ENCODE measurements around the gene DDX10.

DNA sequence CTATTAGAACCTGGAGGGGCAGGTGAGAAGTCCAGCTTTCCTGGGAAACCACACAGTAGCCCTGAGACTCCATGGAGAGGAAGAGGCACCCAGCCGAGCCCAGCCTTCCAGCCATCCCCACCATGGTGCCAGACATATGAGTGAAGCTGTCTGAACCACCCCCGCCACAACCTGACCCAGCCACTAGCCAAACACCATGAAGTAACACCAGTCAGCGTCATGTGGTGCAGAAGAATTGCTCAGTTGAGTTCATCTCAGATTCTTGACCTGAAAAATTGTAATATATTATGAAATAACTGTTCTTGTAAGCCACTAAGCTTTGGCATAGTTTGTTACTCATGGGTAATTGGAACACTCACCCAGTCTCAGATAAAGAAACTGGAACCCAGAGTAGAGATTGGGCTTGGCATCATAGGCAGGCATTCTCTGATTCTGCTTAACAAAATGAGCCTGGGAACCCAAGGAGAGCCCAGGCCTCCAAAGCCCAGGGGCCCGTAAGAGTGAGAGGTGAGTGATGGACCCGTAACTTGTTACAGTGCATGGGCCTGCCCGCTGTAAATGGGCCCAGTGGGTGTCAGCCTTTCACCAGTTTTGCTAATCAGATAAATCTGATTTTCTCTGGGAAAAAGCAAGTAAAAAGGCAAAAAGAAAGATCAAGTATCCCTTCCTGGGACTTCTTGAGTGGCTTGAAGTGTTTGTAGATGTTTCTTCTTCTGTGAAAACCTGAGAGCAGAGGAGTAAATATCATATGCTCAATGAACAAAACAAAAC lies 305.5 kb downstream of the DDX10 start:
- TF ChIP-seq GATA2 (IDR thresholded peaks at IDR 0.05; ENCODE audit: low read depth, low read length) (no peak), GATA3 (IDR thresholded peaks at IDR 0.05; ENCODE audit: low read depth, low read length) (no peak)

Measured in SH-SY5Y (cell line).